Smooth muscle cell (in vitro differentiated cells): ENCODE results near the gene WDR82. TPM values are rescaled to one million over a fixed set of nuclear protein-coding genes. Genes with fewer than 3 reads are reported as not detected.

Experiments used
- DNase-seq: peaks from one replicate; lab custom pipeline; 2025; ENCODE audit not compliant: unreplicated experiment; lab: John Stamatoyannopoulos, UW
- H2AFZ ChIP-seq: fragments of 200-600 bp; sonication (generic); 2 replicates; pipeline ENCODE4 v1.6.0; 2016; ENCODE audit warnings: antibody characterized with exemption, low read depth, mild to moderate bottlenecking
- H3F3A ChIP-seq: fragments of 200-600 bp; sonication (generic); 2 replicates; pipeline ENCODE4 v1.6.0; 2017; ENCODE audit warnings: antibody characterized with exemption, low read depth
- H3K27ac ChIP-seq: fragments of 200-600 bp; sonication (generic); 2 replicates; pipeline ENCODE4 v1.5.1; 2016; ENCODE audit warnings: low read depth, mild to moderate bottlenecking
- H3K27me3 ChIP-seq: fragments of 200-600 bp; sonication (generic); 2 replicates; pipeline ENCODE4 v1.6.1; 2016; ENCODE audit warnings: low read depth, mild to moderate bottlenecking
- H3K36me3 ChIP-seq: fragments of 200-600 bp; sonication (generic); 2 replicates; pipeline ENCODE4 v1.5.1; 2016; ENCODE audit warnings: low read depth
- H3K4me1 ChIP-seq: fragments of 200-600 bp; sonication (generic); 2 replicates; pipeline ENCODE4 v1.5.1; 2016; ENCODE audit warnings: low read depth
- H3K4me2 ChIP-seq: fragments of 200-600 bp; sonication (generic); 2 replicates; pipeline ENCODE4 v1.6.0; 2016; ENCODE audit warnings: mild to moderate bottlenecking
- H3K4me3 ChIP-seq: fragments of 200-600 bp; sonication (generic); 2 replicates; pipeline ENCODE4 v1.5.1; 2016; ENCODE audit warnings: mild to moderate bottlenecking
- H3K79me2 ChIP-seq: fragments of 200-600 bp; sonication (generic); 2 replicates; pipeline ENCODE4 v1.6.0; 2016; ENCODE audit warnings: low read depth, mild to moderate bottlenecking
- H3K9ac ChIP-seq: fragments of 200-600 bp; sonication (generic); 2 replicates; pipeline ENCODE4 v1.6.0; 2016; ENCODE audit warnings: low read depth
- H3K9me3 ChIP-seq: fragments of 200-600 bp; sonication (generic); replicated peaks from 2 replicates; pipeline ENCODE4 v1.5.1; 2016; ENCODE audit warnings: low read depth
- H4K20me1 ChIP-seq: fragments of 200-600 bp; sonication (generic); 2 replicates; pipeline ENCODE4 v1.6.0; 2016; ENCODE audit warnings: low read depth
- WGBS: methylation state at CpG from one replicate; pipeline ENCODE4 v1.1.7; 2016; ENCODE audit warnings: low lambda C conversion rate; 5-methylcytosine and 5-hydroxymethylcytosine counted together
- polyA plus RNA-seq: library from polyadenylated mRNA; unstranded; fragments of >200 nt; fragmentation: Nextera tagmentation; extraction: Ambion mirVana; gene quantifications from 2 replicates; pipeline ENCODE4 v1.2.1, GENCODE V29; 2016
- total RNA-seq: library from RNA; depleted of rRNA; stranded (reverse); fragments of >200 nt; gene quantifications from 2 replicates; pipeline ENCODE4 v1.2.3, GENCODE V29; 2014
- TF ChIP-seq, protein P1 (sequence below): fragments of 200-600 bp; sonication (generic); IDR thresholded peaks from 2 replicates; pipeline ENCODE4 v1.5.1; 2017; ENCODE audit warnings: borderline replicate concordance, mild to moderate bottlenecking, antibody characterized with exemption; ENCODE audit not compliant: insufficient read depth, poor library complexity, severe bottlenecking

The WDR82 gene
- total and polyA plus RNA-seq, 2 experiments from 2014 or later, result 26.1 to 48.3 TPM

DNA sequence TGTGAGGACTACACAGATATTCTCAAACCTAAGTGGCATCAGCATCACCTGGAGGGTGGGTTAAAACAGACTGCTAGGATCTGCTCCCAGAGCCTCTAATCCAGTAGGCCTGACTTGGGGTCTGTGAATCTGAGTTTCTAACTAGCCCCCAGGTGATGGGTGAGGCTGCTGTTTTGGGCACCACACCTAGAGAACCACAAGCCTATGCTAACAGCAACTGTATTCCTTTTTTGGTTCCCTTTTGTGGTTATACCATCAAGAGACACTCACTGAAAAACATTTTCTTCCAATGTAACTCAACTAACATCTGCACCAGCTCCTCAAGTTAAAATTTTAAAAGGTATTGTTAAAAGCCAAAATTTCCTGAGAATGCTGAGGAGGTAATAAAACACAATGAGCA, 16.0 kb downstream of the WDR82 start:
- no peak overlapping the region for H3K4me2 ChIP-seq
- H3K9ac ChIP-seq, result no peak overlapping the region
- H3K9me3 ChIP-seq, result no peaks in the 10 kb centered on the region
- H3K4me3 ChIP-seq, result no peak overlapping the region
- DNase-seq, result no peak
- TF ChIP-seq, protein P1, sequence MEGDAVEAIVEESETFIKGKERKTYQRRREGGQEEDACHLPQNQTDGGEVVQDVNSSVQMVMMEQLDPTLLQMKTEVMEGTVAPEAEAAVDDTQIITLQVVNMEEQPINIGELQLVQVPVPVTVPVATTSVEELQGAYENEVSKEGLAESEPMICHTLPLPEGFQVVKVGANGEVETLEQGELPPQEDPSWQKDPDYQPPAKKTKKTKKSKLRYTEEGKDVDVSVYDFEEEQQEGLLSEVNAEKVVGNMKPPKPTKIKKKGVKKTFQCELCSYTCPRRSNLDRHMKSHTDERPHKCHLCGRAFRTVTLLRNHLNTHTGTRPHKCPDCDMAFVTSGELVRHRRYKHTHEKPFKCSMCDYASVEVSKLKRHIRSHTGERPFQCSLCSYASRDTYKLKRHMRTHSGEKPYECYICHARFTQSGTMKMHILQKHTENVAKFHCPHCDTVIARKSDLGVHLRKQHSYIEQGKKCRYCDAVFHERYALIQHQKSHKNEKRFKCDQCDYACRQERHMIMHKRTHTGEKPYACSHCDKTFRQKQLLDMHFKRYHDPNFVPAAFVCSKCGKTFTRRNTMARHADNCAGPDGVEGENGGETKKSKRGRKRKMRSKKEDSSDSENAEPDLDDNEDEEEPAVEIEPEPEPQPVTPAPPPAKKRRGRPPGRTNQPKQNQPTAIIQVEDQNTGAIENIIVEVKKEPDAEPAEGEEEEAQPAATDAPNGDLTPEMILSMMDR, result no peak
- H3K36me3 ChIP-seq, result peaks cover 51% of the 10 kb centered on the region
- H2AFZ ChIP-seq, result no peak overlapping the region
- H3K79me2 ChIP-seq, result peaks cover 62% of the 10 kb centered on the region
- no peaks in the 10 kb centered on the region for H3K4me1 ChIP-seq
- peaks cover 7% of the 10 kb centered on the region for H3F3A ChIP-seq
- peaks cover 91% of the 10 kb centered on the region for H4K20me1 ChIP-seq
- no peaks in the 10 kb centered on the region for H3K27me3 ChIP-seq
- no peak overlapping the region for H3K27ac ChIP-seq

DNA sequence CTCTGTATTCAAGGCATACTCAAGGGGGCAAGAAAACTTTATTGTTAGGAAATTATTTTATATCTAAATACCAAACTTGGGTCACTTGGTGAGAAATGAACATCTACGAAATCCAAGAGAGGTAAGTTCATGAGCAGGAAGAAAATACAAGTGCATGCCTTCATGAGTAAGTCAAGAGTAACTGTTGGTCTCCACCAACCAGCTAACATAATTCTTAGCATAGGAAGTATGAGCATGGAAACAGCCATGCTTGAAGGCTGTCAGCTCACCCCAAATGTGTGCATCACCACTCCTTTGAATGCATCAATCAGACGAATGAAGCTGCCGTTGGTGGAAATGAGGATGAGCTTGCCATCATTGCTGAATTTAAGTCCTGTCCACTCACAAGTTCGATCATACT, 19.0 kb downstream of the WDR82 start:
- H3K79me2 ChIP-seq, result peaks cover 38% of the 10 kb centered on the region
- H3K27me3 ChIP-seq, result no peaks in the 10 kb centered on the region
- peaks cover 4% of the 10 kb centered on the region for H3F3A ChIP-seq
- WGBS, result 96% methylated on average over 4 of the region's 4 CpGs
- no peak overlapping the region for H3K4me3 ChIP-seq
- peaks cover 42% of the 10 kb centered on the region for H3K36me3 ChIP-seq
- H3K9me3 ChIP-seq, result no peaks in the 10 kb centered on the region
- no peak overlapping the region for H3K27ac ChIP-seq
- H3K9ac ChIP-seq, result no peak overlapping the region
- H3K4me1 ChIP-seq, result no peaks in the 10 kb centered on the region
- TF ChIP-seq, protein P1, result no peak
- H3K4me2 ChIP-seq, result no peak overlapping the region
- H4K20me1 ChIP-seq, result peaks cover 92% of the 10 kb centered on the region
- H2AFZ ChIP-seq, result no peak overlapping the region
- no peak for DNase-seq

- Histone ChIP-seq H3F3A (peaks cover 4% of the 10 kb centered on the region), H3K9ac (no peak overlapping the region), H3K27me3 (no peaks in the 10 kb centered on the region), H3K27ac (no peak overlapping the region), H2AFZ (no peak overlapping the region), H3K79me2 (peaks cover 35% of the 10 kb centered on the region), H3K9me3 (no peaks in the 10 kb centered on the region), H3K4me3 (no peak overlapping the region), H4K20me1 (peaks cover 90% of the 10 kb centered on the region), H3K4me2 (no peak overlapping the region), H3K36me3 (peaks cover 42% of the 10 kb centered on the region), H3K4me1 (no peaks in the 10 kb centered on the region)
- no peak for DNase-seq
- 87% methylated on average over 1 of the region's 1 CpG for WGBS
- TF ChIP-seq, protein P1, result no peak
Observed at GRCh38 chr3:52259035-52259434, 19.4 kb downstream of the WDR82 start.

DNA sequence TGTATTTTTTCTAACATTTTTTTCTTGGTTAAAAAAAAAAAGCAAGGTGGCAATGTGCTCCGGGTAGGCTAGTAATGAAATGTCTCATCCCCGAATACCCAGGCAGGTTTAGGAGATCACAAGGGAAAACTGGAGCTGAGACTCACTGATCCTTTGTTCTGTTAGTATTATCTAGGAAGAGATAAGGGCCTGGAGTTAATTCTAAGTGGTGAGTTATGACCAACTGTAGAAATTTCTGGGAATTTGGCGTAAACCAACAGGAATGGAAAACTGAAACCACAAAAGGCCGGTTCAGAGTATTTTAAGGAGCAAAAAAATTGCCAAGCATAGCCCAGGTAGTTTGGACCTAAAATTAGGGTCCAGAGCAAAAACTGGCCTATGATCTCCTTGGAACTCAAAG, 20.5 kb downstream of the WDR82 start:
- H3K27me3 ChIP-seq, result no peaks in the 10 kb centered on the region
- peak overlapping the region; percentile 19 for H3K27ac ChIP-seq
- no peak overlapping the region for H3K4me2 ChIP-seq
- peaks cover 89% of the 10 kb centered on the region for H4K20me1 ChIP-seq
- DNase-seq, result no peak
- TF ChIP-seq, protein P1, result no peak
- no peak overlapping the region for H3K4me3 ChIP-seq
- peaks cover 34% of the 10 kb centered on the region for H3K36me3 ChIP-seq
- 65% methylated on average over 4 of the region's 4 CpGs for WGBS
- no peak overlapping the region for H2AFZ ChIP-seq
- no peaks in the 10 kb centered on the region for H3K4me1 ChIP-seq
- peaks cover 23% of the 10 kb centered on the region for H3K79me2 ChIP-seq
- no peak overlapping the region for H3K9ac ChIP-seq
- H3F3A ChIP-seq, result peaks cover 9% of the 10 kb centered on the region
- H3K9me3 ChIP-seq, result no peaks in the 10 kb centered on the region
